ENCODE data around the gene CERT1. TPM values are rescaled to one million over a fixed set of nuclear protein-coding genes. Genes with fewer than 3 reads are reported as not detected.

CERT1 gene
- total and polyA plus RNA-seq, 2 donors (not counting 3 experiments of a cell fraction or from before 2014, with no cell fraction given), result 8.0 to 21.3 TPM

- Histone ChIP-seq H3K9me1 (replicated peaks; ENCODE audit: control insufficient read depth, extremely low read depth, insufficient read depth, low read length) (no peaks in the 10 kb centered on the region), H2AFZ (ENCODE audit: low read depth, low read length) (no peak overlapping the region), H3K4me1 (ENCODE audit: control insufficient read depth, extremely low read depth, insufficient read depth, low read length) (peaks cover 8% of the 10 kb centered on the region), H3K36me3 (ENCODE audit: control insufficient read depth in 2 of 2, extremely low read depth in 1 of 2, insufficient read depth in 2 of 2, low read length in 2 of 2) (no peaks in the 10 kb centered on the region), H3K27ac (ENCODE audit: insufficient read depth, low read depth, low read length) (no peak overlapping the region), H3K27me3 (ENCODE audit: control insufficient read depth in 2 of 2, insufficient read depth in 2 of 2, low read length in 2 of 2) (no peaks in the 10 kb centered on the region), H4K20me1 (replicated peaks; ENCODE audit: control insufficient read depth, extremely low read depth, insufficient read depth, low read length) (peaks cover 5% of the 10 kb centered on the region), H3K4me2 (ENCODE audit: insufficient read depth, low read length) (no peak overlapping the region), H3K9ac (replicated peaks; ENCODE audit: extremely low read depth, insufficient read depth, low read length) (no peak overlapping the region), H3K4me3 (replicated peaks in 1 of 3; ENCODE audit: insufficient read depth in 1 of 3, low read depth in 1 of 3, low read length in 3 of 3) (no peak overlapping the region), H3K9me3 (replicated peaks; ENCODE audit: control insufficient read depth, insufficient read depth, low read length) (no peaks in the 10 kb centered on the region), H3K79me2 (ENCODE audit: control insufficient read depth, insufficient read depth, low read length) (peaks cover 34% of the 10 kb centered on the region)
- POLR2A ChIA-PET, result no interaction called here
- FAIRE-seq (no peak), DNase-seq (ENCODE audit: low read depth, low spot score) (no peak)
- BruUV-seq (replicated peaks), result no TSS peak
- CTCF ChIA-PET, result interaction anchor here (1.6 to 1.7 kb wide), 2 partner anchors 14 to 41 kb away, joined by 3 to 4 read pairs; no protein-coding TSS in a partner anchor
- intact Hi-C loops (cut with micrococcal nuclease), result no loop called here
- dilution Hi-C loops (cut with MboI; ENCODE audit: extremely low pct_ligation_motif_present, low sequenced_read_pairs), result no loop called here
- TF ChIP-seq MYC (IDR thresholded peaks at IDR 0.05; ENCODE audit: low read depth, low read length) (no peak), FOS (IDR thresholded peaks at IDR 0.05; ENCODE audit: borderline replicate concordance, insufficient read depth, low read length) (no peak), POLR2A (IDR thresholded peaks at IDR 0.05; ENCODE audit: low read depth, low read length) (no peak)
Observed at GRCh38 chr5:75469017-75469416, 42.4 kb downstream of the CERT1 start.

- BruUV-seq (replicated peaks), result no TSS peak
- FAIRE-seq (no peak), DNase-seq (ENCODE audit: low read depth, low spot score) (no peak)
- TF ChIP-seq MYC (IDR thresholded peaks at IDR 0.05; ENCODE audit: low read depth, low read length) (no peak), POLR2AphosphoS5 (IDR thresholded peaks at IDR 0.05; ENCODE audit: insufficient read depth, low read depth, low read length) (no peak), FOS (IDR thresholded peaks at IDR 0.05; ENCODE audit: borderline replicate concordance, insufficient read depth, low read length) (no peak), CTCF (IDR thresholded peaks at IDR 0.05; ENCODE audit: extremely low read depth in 1 of 2, insufficient read depth in 1 of 2, low read depth in 1 of 2, low read length in 2 of 2) (no peak), EZH2 (IDR thresholded peaks at IDR 0.05; ENCODE audit: borderline replicate concordance, low read depth, low read length, severe bottlenecking) (no peak)
- ChIA-PET CTCF (interaction anchor here (1.6 to 1.7 kb wide), 2 partner anchors 14 to 41 kb away, joined by 3 to 4 read pairs; no protein-coding TSS in a partner anchor), POLR2A (no interaction called here)
- H3K36me3 ChIP-seq (ENCODE audit: control insufficient read depth in 2 of 2, extremely low read depth in 1 of 2, insufficient read depth in 2 of 2, low read length in 2 of 2), result no peaks in the 10 kb centered on the region
- H3K79me2 ChIP-seq (ENCODE audit: control insufficient read depth, insufficient read depth, low read length), result peaks cover 35% of the 10 kb centered on the region
- H3K4me1 ChIP-seq (ENCODE audit: control insufficient read depth, extremely low read depth, insufficient read depth, low read length), result peaks cover 8% of the 10 kb centered on the region
- H2AFZ ChIP-seq (ENCODE audit: low read depth, low read length), result no peak overlapping the region
- no peak overlapping the region for H3K4me3 ChIP-seq (replicated peaks in 1 of 3; ENCODE audit: insufficient read depth in 1 of 3, low read depth in 1 of 3, low read length in 3 of 3)
- H3K9ac ChIP-seq (replicated peaks; ENCODE audit: extremely low read depth, insufficient read depth, low read length), result no peak overlapping the region
- H3K27ac ChIP-seq (ENCODE audit: insufficient read depth, low read depth, low read length), result no peak overlapping the region
- dilution Hi-C loops (cut with MboI; ENCODE audit: extremely low pct_ligation_motif_present, low sequenced_read_pairs), result no loop called here
- intact Hi-C loops (cut with micrococcal nuclease), result no loop called here
- H3K4me2 ChIP-seq (ENCODE audit: insufficient read depth, low read length), result no peak overlapping the region
- peaks cover 5% of the 10 kb centered on the region for H4K20me1 ChIP-seq (replicated peaks; ENCODE audit: control insufficient read depth, extremely low read depth, insufficient read depth, low read length)
- no peaks in the 10 kb centered on the region for H3K9me1 ChIP-seq (replicated peaks; ENCODE audit: control insufficient read depth, extremely low read depth, insufficient read depth, low read length)
- no peaks in the 10 kb centered on the region for H3K9me3 ChIP-seq (replicated peaks; ENCODE audit: control insufficient read depth, insufficient read depth, low read length)
- no peaks in the 10 kb centered on the region for H3K27me3 ChIP-seq (ENCODE audit: control insufficient read depth in 2 of 2, insufficient read depth in 2 of 2, low read length in 2 of 2)
Observed at GRCh38 chr5:75468593-75468992, 42.8 kb downstream of the CERT1 start.

Measured in endothelial cell of umbilical vein (primary cell).